Measurements from ENCODE around the gene MLLT3. TPM values are rescaled to one million over a fixed set of nuclear protein-coding genes. Genes with fewer than 3 reads are reported as not detected.

MLLT3 gene
- total RNA-seq, 1 donor from 2014 or later = 8.8 TPM

GRCh38 chr9:20356403-20357036 lies 265.8 kb downstream of the MLLT3 start:
- no peak for DNase-seq (ENCODE audit: extremely low spot score in 2 of 2)
- intact Hi-C loops (cut with DNase I) = no loop called here
- peaks cover 16% of the 10 kb centered on the region for H3K4me1 ChIP-seq
- peak in 2 of 3 experiments; percentile 17 to 46 for TF ChIP-seq CTCF (IDR thresholded peaks at IDR 0.05)
- peak in 1 of 2 donors; percentile 27 for TF ChIP-seq POLR2AphosphoS5 (IDR thresholded peaks at IDR 0.05; ENCODE audit: insufficient read depth in 1 of 2, low read depth in 1 of 2)
- no peak for TF ChIP-seq POLR2A (IDR thresholded peaks at IDR 0.05)
- no peaks in the 10 kb centered on the region for H3K27me3 ChIP-seq
- H3K27ac ChIP-seq = peak overlapping the region; percentile 38
- H3K4me3 ChIP-seq = peak overlapping the region in 1 of 2 donors; percentile 2
- peaks cover 0 to 3% of the 10 kb centered on the region in 2 donors for H3K36me3 ChIP-seq
- H3K9me3 ChIP-seq = no peaks in the 10 kb centered on the region

GRCh38 chr9:20355022-20355421 lies 267.3 kb downstream of the MLLT3 start:
- H3K27ac ChIP-seq = no peak overlapping the region

GRCh38 chr9:20353931-20354652 lies 268.2 kb downstream of the MLLT3 start:
- intact Hi-C loops (cut with DNase I) = no loop called here
- DNase-seq (ENCODE audit: extremely low spot score in 2 of 2) = no peak

More at GRCh38 chr9:20355022-20355421, 267.3 kb downstream of the MLLT3 start:
- Histone ChIP-seq H3K36me3 (no peaks in the 10 kb centered on the region), H3K4me3 (no peak overlapping the region), H3K27me3 (no peaks in the 10 kb centered on the region), H3K9me3 (no peaks in the 10 kb centered on the region), H3K4me1 (peaks cover 16% of the 10 kb centered on the region)
- TF ChIP-seq CTCF (IDR thresholded peaks at IDR 0.05) = no peak
- TF ChIP-seq POLR2AphosphoS5 (IDR thresholded peaks at IDR 0.05; ENCODE audit: insufficient read depth in 1 of 2, low read depth in 1 of 2) = no peak
- TF ChIP-seq POLR2A (IDR thresholded peaks at IDR 0.05) = no peak
- no peak for DNase-seq (ENCODE audit: extremely low spot score in 2 of 2)
- intact Hi-C loops (cut with DNase I) = no loop called here

GRCh38 chr9:20353524-20353923 lies 268.8 kb downstream of the MLLT3 start:
- intact Hi-C loops (cut with DNase I) = no loop called here
- DNase-seq (ENCODE audit: extremely low spot score in 2 of 2) = no peak
- H3K4me1 ChIP-seq = peaks cover 16% of the 10 kb centered on the region

More at GRCh38 chr9:20353931-20354652, 268.2 kb downstream of the MLLT3 start:
- Histone ChIP-seq H3K27me3 (no peaks in the 10 kb centered on the region), H3K27ac (no peak overlapping the region), H3K9me3 (no peaks in the 10 kb centered on the region), H3K4me3 (no peak overlapping the region), H3K36me3 (no peaks in the 10 kb centered on the region), H3K4me1 (peaks cover 16% of the 10 kb centered on the region)
- TF ChIP-seq POLR2AphosphoS5 (IDR thresholded peaks at IDR 0.05; ENCODE audit: insufficient read depth in 1 of 2, low read depth in 1 of 2) = no peak
- TF ChIP-seq POLR2A (IDR thresholded peaks at IDR 0.05) = no peak
- no peak for TF ChIP-seq CTCF (IDR thresholded peaks at IDR 0.05)

More at GRCh38 chr9:20353524-20353923, 268.8 kb downstream of the MLLT3 start:
- no peak overlapping the region for H3K4me3 ChIP-seq
- no peaks in the 10 kb centered on the region for H3K36me3 ChIP-seq
- no peaks in the 10 kb centered on the region for H3K9me3 ChIP-seq
- no peaks in the 10 kb centered on the region for H3K27me3 ChIP-seq
- H3K27ac ChIP-seq = no peak overlapping the region
- TF ChIP-seq CTCF (IDR thresholded peaks at IDR 0.05) = no peak
- no peak for TF ChIP-seq POLR2AphosphoS5 (IDR thresholded peaks at IDR 0.05; ENCODE audit: insufficient read depth in 1 of 2, low read depth in 1 of 2)
- no peak for TF ChIP-seq POLR2A (IDR thresholded peaks at IDR 0.05)

All from vagina (tissue), 2 donors.